HG02981 (cell line): ENCODE data around the gene KCNN2.

Experiments used
- ATAC-seq: cut with Tn5 transposase; IDR thresholded peaks from one replicate; pipeline ENCODE4 v1.9.1; 2021; ENCODE audit warnings: mild to moderate bottlenecking, moderate library complexity; ENCODE audit not compliant: unreplicated experiment

The KCNN2 gene

GRCh38 chr5:114362197-114362976, 517 bp downstream of the KCNN2 start:
- ATAC-seq, result peak; percentile 25

- ATAC-seq, result peak; percentile 3
These were observed 1.3 kb downstream of the KCNN2 start for GRCh38 chr5:114362977-114363761.

- no peak for ATAC-seq
These were observed 2.0 kb downstream of the KCNN2 start for GRCh38 chr5:114363837-114364236.

- ATAC-seq, result no peak
These were observed 5.2 kb downstream of the KCNN2 start for GRCh38 chr5:114367029-114367428.

- no peak for ATAC-seq
These were observed 8.0 kb downstream of the KCNN2 start for GRCh38 chr5:114369680-114370417.

- ATAC-seq, result no peak
These were observed 15.4 kb downstream of the KCNN2 start for GRCh38 chr5:114377050-114377844.

- no peak for ATAC-seq
These were observed 16.1 kb downstream of the KCNN2 start for GRCh38 chr5:114377946-114378345.

GRCh38 chr5:114380721-114381120, 18.9 kb downstream of the KCNN2 start:
- no peak for ATAC-seq

GRCh38 chr5:114387433-114387832, 25.6 kb downstream of the KCNN2 start:
- no peak for ATAC-seq

GRCh38 chr5:114390431-114390830, 28.6 kb downstream of the KCNN2 start:
- ATAC-seq, result no peak

GRCh38 chr5:114391321-114391720, 29.5 kb downstream of the KCNN2 start:
- no peak for ATAC-seq

GRCh38 chr5:114393159-114393558, 31.3 kb downstream of the KCNN2 start:
- no peak for ATAC-seq

GRCh38 chr5:114402206-114402605, 40.3 kb downstream of the KCNN2 start:
- no peak for ATAC-seq

GRCh38 chr5:114407783-114408182, 45.9 kb downstream of the KCNN2 start:
- no peak for ATAC-seq

GRCh38 chr5:114408847-114409246, 47.0 kb downstream of the KCNN2 start:
- no peak for ATAC-seq

- ATAC-seq, result no peak
These were observed 49.6 kb downstream of the KCNN2 start for GRCh38 chr5:114411380-114411931.

- no peak for ATAC-seq
These were observed 50.8 kb downstream of the KCNN2 start for GRCh38 chr5:114412510-114413171.

GRCh38 chr5:114415760-114416159, 53.9 kb downstream of the KCNN2 start:
- no peak for ATAC-seq

GRCh38 chr5:114416254-114416653, 54.4 kb downstream of the KCNN2 start:
- no peak for ATAC-seq

- ATAC-seq, result no peak
These were observed 55.6 kb downstream of the KCNN2 start for GRCh38 chr5:114417519-114417918.
